Body of pancreas (tissue), 4 donors: ENCODE results near the gene PGAP3.

Experiments
- CTCF ChIP-seq, 7 experiments: fragments of 450-650 bp in 4 of 7; fragments of 200-600 bp in 3 of 7; sonication (generic) in 3 of 7; IDR thresholded peaks; one replicate each; pipeline ENCODE4 v1.5.1; 2016 to 2019; ENCODE audit warnings: antibody characterized with exemption in 7 of 7
- POLR2A ChIP-seq, 3 donors: fragments of 450-650 bp; IDR thresholded peaks; one replicate each; pipeline ENCODE4 v1.6.1; 2016; ENCODE audit warnings: antibody characterized with exemption in 3 of 3, mild to moderate bottlenecking in 2 of 3

- no peak for TF ChIP-seq CTCF (IDR thresholded peaks at IDR 0.05)
- TF ChIP-seq POLR2A (IDR thresholded peaks at IDR 0.05), result no peak
Measured at GRCh38 chr17:39697961-39698360, 10.1 kb upstream of the PGAP3 start.
